GM23338 (cell line): ENCODE results near the gene SH3GL2. TPM values are rescaled to one million over a fixed set of nuclear protein-coding genes. Genes with fewer than 3 reads are reported as not detected.

Experiments
- ATAC-seq: fragments of 200-7000 bp; cut with Tn5 transposase; 3 replicates; pipeline ENCODE4 v1.9.1; 2020
- DNase-seq: peaks from one replicate; pipeline ENCODE4 v3.0.0-alpha.2; 2015; ENCODE audit warnings: low spot score
- H2AFZ ChIP-seq: fragments of 200-600 bp; sonication (generic); 2 replicates; pipeline ENCODE4 v1.8.0; 2016; ENCODE audit warnings: antibody characterized with exemption, mild to moderate bottlenecking, moderate library complexity
- H3F3A ChIP-seq: fragments of 200-600 bp; sonication (generic); replicated peaks from 2 replicates; pipeline ENCODE4 v1.8.0; 2017; ENCODE audit warnings: antibody characterized with exemption, mixed run types, low read depth
- H3K27ac ChIP-seq: fragments of 200-600 bp; sonication (generic); 2 replicates; pipeline ENCODE4 v1.6.1; 2016; ENCODE audit warnings: low read depth
- H3K27me3 ChIP-seq: fragments of 200-600 bp; sonication (generic); 2 replicates; pipeline ENCODE4 v1.8.0; 2016; ENCODE audit warnings: mild to moderate bottlenecking, mixed run types, moderate library complexity; ENCODE audit not compliant: insufficient read depth
- H3K36me3 ChIP-seq: fragments of 200-600 bp; sonication (generic); 2 replicates; pipeline ENCODE4 v1.8.0; 2016; ENCODE audit warnings: mild to moderate bottlenecking; ENCODE audit not compliant: insufficient read depth
- H3K4me1 ChIP-seq: fragments of 200-600 bp; sonication (generic); 2 replicates; pipeline ENCODE4 v1.8.0; 2016; ENCODE audit warnings: mild to moderate bottlenecking, moderate library complexity; ENCODE audit not compliant: insufficient read depth
- H3K4me2 ChIP-seq: fragments of 200-600 bp; sonication (generic); 2 replicates; pipeline ENCODE4 v1.7.1; 2017; ENCODE audit warnings: mixed run types
- H3K4me3 ChIP-seq: fragments of 200-600 bp; sonication (generic); 2 replicates; pipeline ENCODE4 v1.6.1; 2016; ENCODE audit warnings: mixed run types
- H3K79me2 ChIP-seq: fragments of 200-600 bp; sonication (generic); replicated peaks from 2 replicates; pipeline ENCODE4 v1.8.0; 2017; ENCODE audit warnings: mild to moderate bottlenecking; ENCODE audit not compliant: insufficient read depth
- H3K9me2 ChIP-seq: fragments of 200-600 bp; sonication (generic); 2 replicates; pipeline ENCODE4 v1.8.0; 2017; ENCODE audit not compliant: insufficient read depth
- H4K20me1 ChIP-seq: fragments of 200-600 bp; sonication (generic); replicated peaks from 2 replicates; pipeline ENCODE4 v1.8.0; 2017; ENCODE audit warnings: mild to moderate bottlenecking; ENCODE audit not compliant: insufficient read depth
- H3K27ac Mint-ChIP-seq: 2 replicates; pipeline ENCODE4 v1.8.0; 2020; ENCODE audit warnings: inconsistent platforms, mild to moderate bottlenecking, moderate library complexity, mixed read lengths
- H3K27me3 Mint-ChIP-seq: 3 replicates; pipeline ENCODE4 v1.8.0; 2022; ENCODE audit warnings: low read depth, mild to moderate bottlenecking, moderate library complexity, mixed read lengths, inconsistent platforms; ENCODE audit not compliant: insufficient read depth, poor library complexity
- H3K36me3 Mint-ChIP-seq: 3 replicates; pipeline ENCODE4 v1.8.0; 2021; ENCODE audit warnings: low read depth, mild to moderate bottlenecking, inconsistent platforms, moderate library complexity, mixed read lengths
- H3K4me1 Mint-ChIP-seq: 3 replicates; pipeline ENCODE4 v1.8.0; 2020; ENCODE audit warnings: mild to moderate bottlenecking, inconsistent platforms, mixed read lengths
- H3K4me3 Mint-ChIP-seq: 3 replicates; pipeline ENCODE4 v1.8.0; 2021; ENCODE audit warnings: moderate library complexity, mild to moderate bottlenecking, inconsistent platforms, mixed read lengths
- H3K9me3 Mint-ChIP-seq: 3 replicates; pipeline ENCODE4 v1.8.0; 2020; ENCODE audit warnings: moderate library complexity, mild to moderate bottlenecking, inconsistent platforms, mixed read lengths
- CREB1 ChIP-seq: fragments of 250-450 bp; sonication (Bioruptor Pico); IDR thresholded peaks from 2 replicates; pipeline ENCODE4 v1.5.0; 2020; ENCODE audit warnings: low read depth, mild to moderate bottlenecking, moderate library complexity
- CTCF ChIP-seq, 2 experiments: fragments of 200-600 bp in 1 of 2; sonication (generic) in 1 of 2; conservative IDR thresholded peaks; 2 replicates each; pipeline versions ENCODE4 v1.5.1 to v1.6.1; 2016 to 2017; ENCODE audit warnings: antibody characterized with exemption in 2 of 2, low read depth in 2 of 2, mild to moderate bottlenecking in 2 of 2, moderate library complexity in 1 of 2
- EZH2 ChIP-seq: fragments of 200-600 bp; sonication (generic); IDR thresholded peaks from one replicate; pipeline ENCODE4 v1.8.0; 2017; ENCODE audit warnings: antibody characterized with exemption, mild to moderate bottlenecking, low read depth; ENCODE audit not compliant: unreplicated experiment
- JUNB ChIP-seq: IDR thresholded peaks from one replicate; pipeline ENCODE4 v1.6.1; 2016; ENCODE audit warnings: antibody characterized with exemption; ENCODE audit not compliant: unreplicated experiment
- POLR2AphosphoS5 ChIP-seq: IDR thresholded peaks from 2 replicates; pipeline ENCODE4 v1.6.1; 2016; ENCODE audit warnings: antibody characterized with exemption, low read depth
- ZNF114 ChIP-seq: fragments of 250-450 bp; sonication (Bioruptor Pico); IDR thresholded peaks from 2 replicates; pipeline ENCODE4 v1.5.0; 2020; ENCODE audit warnings: mild to moderate bottlenecking, moderate library complexity
- ZNF331 ChIP-seq: fragments of 250-450 bp; sonication (Bioruptor Pico); IDR thresholded peaks from 2 replicates; pipeline ENCODE4 v1.5.0; 2020; ENCODE audit warnings: low read depth, mild to moderate bottlenecking, moderate library complexity
- ZNF462 ChIP-seq: fragments of 250-450 bp; sonication (Bioruptor Pico); IDR thresholded peaks from 2 replicates; pipeline ENCODE4 v1.5.0; 2020; ENCODE audit warnings: mild to moderate bottlenecking, moderate library complexity
- polyA plus RNA-seq: library from polyadenylated mRNA; unstranded; fragments of >200 nt; fragmentation: Nextera tagmentation; extraction: Ambion mirVana; gene quantifications from 2 replicates; pipeline ENCODE4 v1.2.1, GENCODE V29; 2016
- total RNA-seq: library from RNA; depleted of rRNA; stranded (reverse); fragments of >200 nt; shearing (Covaris generic); gene quantifications from 2 replicates; pipeline ENCODE4 v1.2.3, GENCODE V29; 2014
- TF ChIP-seq, protein P1 (sequence below): IDR thresholded peaks from one replicate; pipeline ENCODE4 v1.6.1; 2018; ENCODE audit warnings: antibody characterized with exemption; ENCODE audit not compliant: unreplicated experiment

The SH3GL2 gene
- total and polyA plus RNA-seq, 2 experiments from 2014 or later, result 5.9 to 8.6 TPM

DNA sequence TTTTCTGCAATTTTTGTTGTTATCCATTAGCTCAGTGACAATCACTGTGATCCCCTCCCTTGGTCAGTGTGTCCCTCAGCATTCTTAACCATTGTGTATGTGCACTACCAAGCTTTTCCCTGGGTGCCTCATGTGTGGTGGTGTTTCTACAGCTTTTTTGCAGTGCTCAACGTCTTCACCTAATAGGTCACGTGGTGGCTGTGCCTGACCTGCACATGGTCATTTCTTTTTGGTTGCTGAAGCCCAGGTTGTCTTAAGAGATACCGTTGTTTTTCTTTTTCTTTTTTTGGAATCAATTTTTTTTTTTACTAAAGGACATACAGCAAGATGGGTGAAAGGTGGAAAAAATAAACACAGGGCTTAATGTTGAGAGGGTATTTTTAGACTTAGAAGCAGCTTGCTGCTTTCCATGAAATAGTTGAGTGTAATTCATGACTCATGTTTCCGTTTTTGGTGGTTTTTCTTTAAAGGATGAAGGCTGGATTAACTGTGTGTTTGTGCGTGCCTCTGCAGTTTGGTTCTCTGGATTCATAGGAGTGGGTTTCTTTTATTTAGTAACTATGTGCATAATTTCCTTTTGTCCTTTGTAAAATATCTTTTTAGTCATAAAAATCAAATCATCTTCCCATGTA lies 22.2 kb downstream of the SH3GL2 start (continued):
- no peak for TF ChIP-seq CTCF (conservative IDR thresholded peaks at IDR 0.05; ENCODE audit: low read depth in 2 of 2)

DNA sequence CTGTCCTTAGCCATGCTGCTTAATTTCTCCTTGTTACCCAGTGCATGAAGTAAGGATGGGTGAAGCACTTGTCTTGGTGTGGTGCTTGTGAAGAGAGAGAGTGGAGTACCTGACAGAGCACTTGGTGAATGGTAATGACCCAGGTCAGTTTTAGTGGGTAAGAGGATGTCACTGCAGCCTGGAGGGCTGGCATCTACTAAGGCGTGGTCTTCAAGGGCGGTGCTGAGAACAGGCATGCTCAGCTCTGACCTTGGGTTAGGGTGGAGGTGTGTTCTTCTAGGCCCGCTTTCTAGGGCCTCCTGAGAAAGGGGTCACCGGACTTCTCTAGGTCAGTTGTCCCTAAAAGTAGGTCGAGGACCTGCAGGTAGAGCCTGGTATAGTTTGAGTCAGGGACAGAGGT lies 25.7 kb downstream of the SH3GL2 start:
- no peak overlapping the region for H3K27ac Mint-ChIP-seq
- DNase-seq (no peak), ATAC-seq (no peak)

More for the DNA sequence above, 25.7 kb downstream of the SH3GL2 start:
- TF ChIP-seq CTCF (conservative IDR thresholded peaks at IDR 0.05; ENCODE audit: low read depth in 2 of 2) (no peak), ZNF114 (CRISPR knock-in tag) (no peak), ZNF462 (CRISPR knock-in tag) (no peak), JUNB (no peak), CREB1 (CRISPR knock-in tag) (no peak), POLR2AphosphoS5 (no peak), EZH2 (no peak), ZNF331 (CRISPR knock-in tag) (no peak)
- TF ChIP-seq, protein P1, sequence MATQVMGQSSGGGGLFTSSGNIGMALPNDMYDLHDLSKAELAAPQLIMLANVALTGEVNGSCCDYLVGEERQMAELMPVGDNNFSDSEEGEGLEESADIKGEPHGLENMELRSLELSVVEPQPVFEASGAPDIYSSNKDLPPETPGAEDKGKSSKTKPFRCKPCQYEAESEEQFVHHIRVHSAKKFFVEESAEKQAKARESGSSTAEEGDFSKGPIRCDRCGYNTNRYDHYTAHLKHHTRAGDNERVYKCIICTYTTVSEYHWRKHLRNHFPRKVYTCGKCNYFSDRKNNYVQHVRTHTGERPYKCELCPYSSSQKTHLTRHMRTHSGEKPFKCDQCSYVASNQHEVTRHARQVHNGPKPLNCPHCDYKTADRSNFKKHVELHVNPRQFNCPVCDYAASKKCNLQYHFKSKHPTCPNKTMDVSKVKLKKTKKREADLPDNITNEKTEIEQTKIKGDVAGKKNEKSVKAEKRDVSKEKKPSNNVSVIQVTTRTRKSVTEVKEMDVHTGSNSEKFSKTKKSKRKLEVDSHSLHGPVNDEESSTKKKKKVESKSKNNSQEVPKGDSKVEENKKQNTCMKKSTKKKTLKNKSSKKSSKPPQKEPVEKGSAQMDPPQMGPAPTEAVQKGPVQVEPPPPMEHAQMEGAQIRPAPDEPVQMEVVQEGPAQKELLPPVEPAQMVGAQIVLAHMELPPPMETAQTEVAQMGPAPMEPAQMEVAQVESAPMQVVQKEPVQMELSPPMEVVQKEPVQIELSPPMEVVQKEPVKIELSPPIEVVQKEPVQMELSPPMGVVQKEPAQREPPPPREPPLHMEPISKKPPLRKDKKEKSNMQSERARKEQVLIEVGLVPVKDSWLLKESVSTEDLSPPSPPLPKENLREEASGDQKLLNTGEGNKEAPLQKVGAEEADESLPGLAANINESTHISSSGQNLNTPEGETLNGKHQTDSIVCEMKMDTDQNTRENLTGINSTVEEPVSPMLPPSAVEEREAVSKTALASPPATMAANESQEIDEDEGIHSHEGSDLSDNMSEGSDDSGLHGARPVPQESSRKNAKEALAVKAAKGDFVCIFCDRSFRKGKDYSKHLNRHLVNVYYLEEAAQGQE, result no peak
- Histone ChIP-seq H3K27ac (no peak overlapping the region), H3K36me3 (no peaks in the 10 kb centered on the region), H3F3A (no peaks in the 10 kb centered on the region), H3K27me3 (no peaks in the 10 kb centered on the region), H3K4me1 (no peaks in the 10 kb centered on the region), H2AFZ (no peak overlapping the region), H3K9me2 (no peaks in the 10 kb centered on the region), H3K4me3 (no peak overlapping the region), H3K79me2 (no peaks in the 10 kb centered on the region), H4K20me1 (no peaks in the 10 kb centered on the region), H3K4me2 (no peak overlapping the region)
- H3K4me3 Mint-ChIP-seq, result no peak overlapping the region
- no peaks in the 10 kb centered on the region for H3K36me3 Mint-ChIP-seq
- peaks cover 1% of the 10 kb centered on the region for H3K27me3 Mint-ChIP-seq
- no peaks in the 10 kb centered on the region for H3K9me3 Mint-ChIP-seq
- peaks cover 2% of the 10 kb centered on the region; the same call in 2 of the 3 replicates for H3K4me1 Mint-ChIP-seq
